Fibroblast of villous mesenchyme (primary cell): Measurements from ENCODE around the gene ANO2. TPM values are rescaled to one million over a fixed set of nuclear protein-coding genes. Genes with fewer than 3 reads are reported as not detected.

ENCODE experiments used
- DNase-seq: peaks from one replicate; pipeline ENCODE4 v3.0.0-alpha.2; 2010; ENCODE audit warnings: low read depth
- H3K4me3 ChIP-seq: 2 replicates; pipeline ENCODE4 v1.5.1; 2011; ENCODE audit warnings: low read depth, mild to moderate bottlenecking, low read length
- CTCF ChIP-seq: IDR thresholded peaks from 2 replicates; pipeline ENCODE4 v1.5.1; 2012; ENCODE audit warnings: low read depth, mild to moderate bottlenecking, low read length; ENCODE audit not compliant: insufficient read depth
- total RNA-seq: library from RNA; depleted of rRNA; stranded (reverse); fragments of >200 nt; gene quantifications from 2 replicates; pipeline ENCODE4 v1.2.3, GENCODE V29; 2012

The ANO2 gene
- total RNA-seq, 1 donor: 0.43 TPM

DNA sequence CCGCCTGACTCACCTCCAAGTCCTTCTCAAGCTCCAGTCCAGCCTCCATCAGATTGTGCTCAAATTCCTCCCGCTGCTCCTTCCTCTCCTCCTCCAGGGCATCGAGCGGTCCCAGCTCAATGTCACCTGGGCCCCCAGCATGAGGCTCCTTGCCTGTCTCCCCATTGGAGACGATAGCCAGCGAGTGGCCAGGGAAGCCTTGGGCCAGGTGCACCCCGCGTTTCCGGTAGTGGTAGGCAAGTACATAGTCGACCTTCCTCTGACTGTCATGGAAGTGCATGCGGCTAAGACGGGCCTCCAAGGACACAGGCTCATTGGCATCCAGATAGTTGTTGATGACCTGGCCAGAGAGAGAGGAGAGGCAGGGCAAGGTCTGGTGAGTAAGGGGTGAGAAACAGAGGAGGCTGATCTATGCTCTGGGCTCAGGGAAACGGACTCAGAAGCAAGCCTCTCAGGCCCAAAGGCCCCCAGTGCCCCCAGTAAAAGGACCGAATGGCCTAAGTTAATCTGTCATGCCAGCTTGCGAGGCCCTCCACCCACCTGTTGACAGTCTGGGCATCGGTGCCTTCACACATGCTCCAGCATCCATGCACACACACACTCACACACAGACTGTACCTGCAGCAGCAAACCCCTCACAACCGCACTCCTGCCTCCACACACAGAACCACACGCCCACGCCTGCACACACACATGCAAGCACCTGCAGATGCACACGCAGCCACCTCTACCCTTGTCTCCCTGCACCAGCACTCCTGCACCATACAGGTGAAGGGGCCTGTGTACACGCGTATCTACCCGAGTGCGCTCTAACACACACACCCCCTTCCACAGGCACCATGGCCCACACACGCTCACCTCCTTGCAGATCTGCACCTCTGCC is 23.8 kb downstream of the ANO2 start:
- TF ChIP-seq CTCF: no peak
- H3K4me3 ChIP-seq: no peak overlapping the region
- DNase-seq: no peak

DNA sequence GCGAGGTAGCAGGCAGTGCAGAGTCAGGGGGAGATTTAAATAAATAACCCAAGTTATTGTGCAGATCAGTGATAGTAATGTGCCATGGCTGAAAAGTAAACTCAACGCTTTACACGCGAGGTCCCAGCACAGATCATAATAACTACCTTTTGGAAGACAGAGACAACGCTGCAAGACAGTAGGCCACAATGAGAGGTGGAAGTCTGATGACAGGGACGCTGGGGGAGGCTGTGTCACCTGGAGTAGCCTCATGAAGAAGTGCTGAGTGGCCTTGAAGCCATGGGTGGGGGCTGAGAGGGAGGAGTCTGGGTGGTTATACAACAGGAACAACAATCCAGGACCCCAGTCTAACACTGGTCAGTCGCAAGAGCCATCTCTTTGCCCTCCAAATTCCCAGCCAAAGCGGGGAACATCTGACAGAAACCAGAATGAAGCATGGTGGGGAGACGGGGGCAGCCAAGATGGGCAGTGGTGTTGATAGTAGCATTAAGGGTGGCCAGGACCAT is 28.2 kb downstream of the ANO2 start:
- DNase-seq: no peak
- H3K4me3 ChIP-seq: no peak overlapping the region
- TF ChIP-seq CTCF: no peak

GRCh38 chr12:5915511-5915910 is 29.5 kb downstream of the ANO2 start:
- no peak for DNase-seq
- H3K4me3 ChIP-seq: no peak overlapping the region
- no peak for TF ChIP-seq CTCF

GRCh38 chr12:5914387-5915149 is 30.5 kb downstream of the ANO2 start:
- no peak for DNase-seq
- TF ChIP-seq CTCF: no peak
- no peak overlapping the region for H3K4me3 ChIP-seq

- H3K4me3 ChIP-seq: no peak overlapping the region
- no peak for TF ChIP-seq CTCF
- no peak for DNase-seq
Observed at GRCh38 chr12:5913387-5913786, 31.7 kb downstream of the ANO2 start.

GRCh38 chr12:5912437-5913334 is 32.4 kb downstream of the ANO2 start:
- no peak for DNase-seq
- TF ChIP-seq CTCF: peak; percentile 30
- H3K4me3 ChIP-seq: no peak overlapping the region
